Stimulated activated CD8-positive, alpha-beta memory T cell treated with anti-CD3 and anti-CD28 coated beads, Interleukin-12 subunit alpha, Interleukin-12 subunit beta, amount 100 ng/mL, for 1 hour (primary cell): Measurements from ENCODE around the gene NTRK2.

Source experiments
- DNase-seq: peaks from one replicate; pipeline ENCODE4 v3.0.0-alpha.2; 2020; ENCODE audit warnings: low read depth

NTRK2 gene

DNA sequence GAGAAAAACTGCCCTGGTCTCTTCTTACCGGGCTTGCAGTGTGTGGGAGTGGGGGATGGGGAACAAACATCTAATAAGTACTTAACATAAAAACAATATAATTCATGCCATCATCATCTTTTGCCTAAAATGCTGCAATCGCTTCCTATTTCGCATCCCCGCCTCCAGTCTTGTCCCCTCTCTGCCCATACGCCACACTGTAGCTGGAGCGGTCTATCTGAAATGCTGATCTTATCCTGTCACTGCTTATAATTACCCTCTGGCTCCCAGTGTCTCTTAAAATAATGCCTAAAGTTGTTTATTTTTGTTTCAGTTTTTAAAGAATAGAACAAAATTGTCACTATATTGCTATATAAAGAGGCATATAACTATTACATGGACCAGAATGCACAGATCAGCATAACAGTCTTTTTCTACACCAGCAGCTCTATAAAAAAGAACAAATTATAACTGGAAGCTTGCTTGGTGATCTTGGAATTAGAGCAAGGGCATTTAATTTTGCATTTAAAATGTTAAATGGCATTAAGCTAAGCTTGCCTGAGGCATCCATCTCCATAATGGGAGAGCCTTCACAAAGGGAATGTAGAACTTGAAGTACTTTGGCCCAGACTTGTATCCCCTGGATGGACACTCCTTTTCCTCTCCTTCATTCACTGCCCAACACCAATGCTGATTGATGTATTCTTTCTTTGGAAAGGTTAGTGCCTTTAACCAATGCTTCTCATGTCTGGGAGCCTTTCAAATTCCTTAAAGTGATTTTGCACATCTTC is 12.2 kb downstream of the NTRK2 start:
- no peak for DNase-seq

DNA sequence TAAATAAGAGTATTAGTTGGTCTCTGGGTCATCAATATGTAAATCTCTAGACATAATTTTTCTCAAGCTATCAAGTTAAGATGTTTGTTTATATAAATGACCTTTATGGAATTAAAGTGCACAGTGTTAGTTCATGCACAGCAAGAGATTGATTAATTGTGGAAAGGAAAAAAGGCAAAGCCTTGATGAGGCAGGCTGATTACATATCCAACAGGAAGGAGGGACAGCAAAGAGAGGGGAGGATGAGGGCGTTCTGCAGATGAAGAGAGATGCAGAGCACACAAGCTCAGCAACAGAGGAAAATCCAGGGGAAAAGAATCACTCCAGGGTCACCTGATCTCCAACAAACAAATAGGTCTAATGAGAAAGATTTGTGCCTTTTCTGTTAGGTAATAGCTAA is 16.5 kb downstream of the NTRK2 start:
- DNase-seq = no peak

DNA sequence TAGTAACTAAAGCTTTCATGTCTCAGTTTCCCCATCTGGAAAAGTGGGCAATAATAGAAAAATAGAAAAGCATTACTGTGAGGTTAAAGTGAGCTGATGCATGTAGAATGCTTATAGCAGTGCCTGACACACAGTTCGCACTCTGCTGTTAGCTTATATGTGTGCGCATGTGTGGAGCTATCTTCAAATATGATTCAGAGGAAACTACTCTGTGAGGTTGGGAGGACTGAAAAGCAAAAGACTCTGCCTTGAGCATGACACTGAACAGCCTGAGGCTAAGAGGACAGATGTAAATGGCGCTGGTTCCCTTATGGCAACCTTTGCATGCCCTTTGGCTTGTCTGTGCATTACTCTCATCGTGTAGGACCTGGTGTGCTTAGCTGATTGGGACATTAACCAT is 19.4 kb downstream of the NTRK2 start:
- no peak for DNase-seq

DNA sequence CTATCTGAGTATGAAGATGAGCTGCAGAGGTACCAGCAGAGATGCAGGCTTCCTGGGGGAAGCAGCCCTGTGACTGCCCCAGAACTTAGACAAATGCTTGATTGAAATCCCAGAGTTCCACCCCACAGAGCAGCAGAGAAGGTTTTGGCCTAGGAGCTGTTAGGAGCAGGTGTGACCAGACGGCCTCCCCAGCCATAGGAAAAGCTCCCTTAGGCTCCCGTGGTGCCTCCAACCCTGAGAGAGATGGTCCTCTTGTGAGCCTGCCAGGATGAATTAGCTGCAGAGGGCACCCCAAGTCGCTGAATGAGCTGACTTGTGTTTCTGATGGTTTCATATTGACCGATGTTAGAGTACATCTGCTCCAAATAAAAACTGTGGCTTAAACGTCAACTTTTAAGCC is 22.1 kb downstream of the NTRK2 start:
- DNase-seq = no peak

DNA sequence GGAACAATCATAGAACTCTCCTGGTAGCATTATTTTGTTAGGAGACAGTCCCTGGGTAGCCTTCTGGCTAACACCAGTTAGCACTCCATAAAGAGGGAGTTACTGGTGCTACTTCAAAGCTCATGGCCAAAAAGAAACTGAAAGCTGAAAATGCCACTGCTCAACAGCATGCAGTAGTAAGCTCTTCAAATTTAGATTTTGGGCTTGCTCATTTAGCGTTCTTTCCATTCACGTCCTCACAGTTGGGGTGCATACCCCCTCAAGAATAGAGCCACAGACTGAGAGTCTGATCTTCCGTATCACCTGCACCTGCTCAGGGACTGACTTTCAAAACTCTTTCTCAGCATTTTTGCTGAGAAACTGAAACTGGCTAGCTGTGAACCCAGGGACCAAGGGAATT is 24.7 kb downstream of the NTRK2 start:
- DNase-seq = no peak

DNA sequence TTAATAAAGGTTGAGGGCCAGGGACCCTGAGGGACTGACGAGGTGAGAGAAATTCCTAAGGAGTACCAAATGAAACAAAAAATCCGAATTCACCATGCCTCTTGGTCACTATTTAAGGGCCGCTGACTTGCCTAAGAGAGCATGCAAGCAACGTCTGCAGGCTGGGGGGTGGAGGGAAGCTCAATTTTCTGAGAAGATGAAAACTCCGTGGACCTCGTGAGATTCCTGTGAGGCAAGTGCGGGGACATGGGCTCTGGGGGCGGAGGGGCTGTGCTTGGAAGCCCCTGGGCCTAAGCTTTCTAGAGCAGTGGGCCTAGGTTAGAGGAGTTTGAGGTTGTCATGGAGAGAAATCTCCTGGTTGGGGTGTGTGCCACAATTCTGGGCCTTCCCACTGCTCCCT is 27.5 kb downstream of the NTRK2 start:
- DNase-seq = no peak

DNA sequence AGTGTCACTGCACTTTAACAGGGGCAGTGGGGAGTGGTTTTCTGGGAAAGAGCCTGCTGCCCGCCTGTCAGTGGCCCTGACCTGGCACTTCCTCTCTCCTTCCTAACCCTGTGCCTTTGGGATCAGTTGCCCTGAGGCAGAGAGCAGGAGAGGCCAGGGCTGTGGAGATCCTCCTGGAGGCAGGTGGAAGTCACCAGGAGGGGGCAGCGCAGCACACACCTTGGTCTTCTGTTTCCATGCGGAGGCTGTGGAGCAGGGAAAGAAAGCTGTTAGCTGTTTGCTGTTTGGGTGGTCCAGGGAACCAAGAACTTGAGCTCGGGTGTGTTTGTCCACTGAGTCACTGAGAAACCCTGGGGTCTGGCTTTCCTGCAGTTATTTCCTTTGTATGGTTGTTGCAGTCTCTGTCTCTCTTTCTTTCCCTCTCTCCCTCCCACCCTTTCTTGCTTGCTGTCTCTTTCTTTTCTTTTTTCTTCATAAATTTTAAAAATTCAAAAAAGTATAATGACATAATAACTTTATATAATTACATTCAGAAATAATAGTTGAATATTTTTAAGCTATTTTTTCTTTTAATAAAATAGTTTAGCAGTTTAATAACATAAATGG is 28.1 kb downstream of the NTRK2 start:
- peak; percentile 9 for DNase-seq

DNA sequence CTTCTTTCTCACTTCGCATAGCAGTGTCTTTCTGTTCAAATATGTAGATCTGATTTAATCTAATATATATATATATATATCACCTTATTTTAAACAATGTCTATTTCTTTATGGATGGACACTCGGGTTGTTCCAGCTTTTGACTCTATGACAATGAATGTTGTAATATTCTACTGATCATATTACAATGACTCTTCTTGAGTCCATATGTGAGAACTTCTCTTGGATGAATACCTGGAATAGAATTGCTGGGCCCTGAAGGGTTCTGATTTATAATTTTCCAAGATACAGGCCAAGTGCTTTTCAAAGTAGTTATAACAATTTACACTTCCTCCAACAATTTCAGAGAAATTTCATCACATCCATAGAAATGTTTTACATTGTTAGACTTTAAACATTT is 28.8 kb downstream of the NTRK2 start:
- DNase-seq = no peak

DNA sequence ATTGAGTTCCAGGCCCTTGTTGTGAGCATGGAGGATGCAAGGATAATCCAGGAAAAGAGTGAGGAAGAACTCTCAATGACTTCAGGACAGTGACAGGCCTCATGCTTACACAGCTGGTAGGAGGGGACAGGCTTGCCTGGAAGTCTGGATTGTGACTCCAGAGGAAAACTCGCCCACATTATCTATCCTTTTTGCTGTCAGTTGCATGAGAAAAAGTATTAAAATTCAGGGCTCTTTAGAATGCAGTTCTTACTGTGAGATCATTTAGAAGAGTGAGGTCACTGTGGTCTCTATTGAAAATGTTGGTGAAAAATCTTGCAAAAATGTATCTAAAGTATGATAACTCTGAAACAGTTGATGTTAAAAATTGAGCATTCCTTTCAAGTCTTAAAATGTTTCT is 30.5 kb downstream of the NTRK2 start:
- no peak for DNase-seq

DNA sequence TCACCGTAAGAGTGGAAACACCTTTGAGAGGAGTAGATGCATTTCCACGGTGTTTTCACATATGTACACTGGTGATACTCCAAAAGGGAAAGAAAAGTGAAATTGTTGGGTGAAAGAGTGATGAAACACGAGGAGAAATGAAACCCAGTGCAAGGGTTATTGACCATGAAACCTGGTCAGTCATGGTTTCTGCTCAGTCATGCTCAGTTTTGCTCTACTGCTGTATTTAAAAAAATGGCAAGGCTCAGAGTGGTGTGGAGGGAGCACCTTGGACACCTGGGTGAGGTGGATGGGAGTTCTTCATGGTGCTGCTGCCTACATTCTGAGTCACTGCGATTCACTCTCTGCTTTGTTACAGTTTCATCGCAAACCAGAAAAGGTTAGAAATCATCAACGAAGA is 32.3 kb downstream of the NTRK2 start:
- no peak for DNase-seq

DNA sequence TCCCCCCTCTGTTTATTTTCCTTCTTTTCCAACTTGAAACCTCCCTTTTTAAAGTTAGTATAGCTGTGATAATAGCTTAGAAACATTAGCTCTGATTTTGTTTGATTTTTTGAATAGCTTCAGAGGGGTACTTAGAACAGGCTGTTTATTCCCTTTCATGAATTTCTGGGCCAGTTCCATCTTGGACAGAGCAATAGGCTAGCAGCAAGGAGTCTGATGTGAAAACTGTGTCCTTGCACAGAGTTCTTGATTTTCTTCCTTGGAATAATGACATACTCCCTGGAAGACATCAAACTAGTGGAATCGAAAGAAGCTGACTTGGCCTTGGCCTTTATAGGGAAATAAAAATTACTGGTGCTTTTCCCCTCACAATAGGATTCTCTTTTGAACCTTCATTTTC is 32.9 kb downstream of the NTRK2 start:
- no peak for DNase-seq

DNA sequence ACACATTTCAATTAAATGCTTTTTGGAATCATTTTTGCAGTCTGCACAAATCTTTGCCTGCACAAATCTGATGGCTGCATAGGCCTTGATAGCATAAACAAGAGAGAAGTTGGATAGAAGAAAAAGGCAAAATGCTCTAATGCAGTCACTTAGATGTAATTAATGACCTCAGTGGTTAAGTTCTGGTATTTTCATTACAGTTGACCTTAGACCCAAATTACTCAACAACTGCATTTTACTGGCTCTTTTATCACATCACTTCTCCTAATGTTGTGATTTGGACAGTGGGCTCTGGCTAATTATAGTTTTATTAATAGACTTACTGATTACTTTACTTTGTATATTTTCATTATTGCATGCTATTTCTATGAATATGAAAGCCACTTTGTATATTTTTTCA is 34.3 kb downstream of the NTRK2 start:
- no peak for DNase-seq

DNA sequence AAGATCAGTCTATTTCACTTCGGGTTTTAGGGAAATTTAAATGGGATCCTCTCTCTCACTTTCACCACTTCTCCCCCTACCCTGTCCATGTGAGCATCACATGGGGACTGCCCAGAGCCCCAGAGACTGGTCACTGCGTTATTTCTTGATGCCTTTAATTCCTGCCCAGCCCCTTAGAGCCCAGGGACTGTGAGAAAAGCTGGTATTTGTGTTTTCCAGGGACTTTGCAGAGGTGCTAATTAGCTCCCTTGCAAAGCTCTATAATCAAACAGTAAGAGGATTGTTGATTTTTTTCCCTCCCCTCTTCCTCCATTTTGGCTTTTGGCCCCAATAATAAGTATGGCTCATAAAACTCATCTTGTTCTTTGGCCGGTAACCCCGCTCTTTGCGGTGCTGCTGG is 35.6 kb downstream of the NTRK2 start:
- no peak for DNase-seq

DNA sequence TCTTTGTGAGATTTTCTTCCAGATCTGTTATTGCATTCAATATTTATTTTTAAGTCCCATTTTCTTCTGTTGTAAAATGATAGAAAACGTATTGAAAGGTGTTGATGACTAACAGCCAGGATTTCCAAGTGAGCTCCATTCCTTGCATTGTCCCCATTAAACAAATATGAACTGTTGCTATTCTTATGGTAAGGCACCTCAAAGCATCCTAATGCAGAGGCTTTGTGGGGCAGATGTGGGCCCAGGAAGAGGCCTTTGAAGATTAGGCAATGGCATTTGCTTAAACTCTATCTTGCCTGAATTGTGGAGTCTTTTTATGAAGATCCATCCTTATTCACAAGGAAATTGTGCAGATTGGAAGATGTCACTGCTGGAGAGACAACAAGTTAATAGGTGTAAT is 38.9 kb downstream of the NTRK2 start:
- no peak for DNase-seq

DNA sequence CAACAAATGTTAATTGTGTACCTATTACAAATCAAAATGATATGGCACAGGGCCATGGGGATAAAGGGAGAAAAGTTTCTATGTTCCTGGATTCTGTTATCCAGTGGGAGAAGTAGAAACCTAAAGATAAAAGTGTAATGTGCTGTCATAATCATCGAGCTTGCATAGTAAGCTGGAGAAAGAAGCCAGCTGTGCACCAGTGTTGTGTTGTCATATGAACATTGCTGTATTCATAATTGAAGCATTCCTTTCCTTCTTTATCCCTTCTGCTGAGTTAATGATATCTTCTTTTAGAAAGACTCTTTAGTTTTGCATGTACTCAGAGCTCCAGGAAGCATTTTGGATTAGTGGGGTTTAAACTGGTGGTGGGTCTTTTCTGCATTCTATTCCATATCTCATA is 39.5 kb downstream of the NTRK2 start:
- DNase-seq = no peak

DNA sequence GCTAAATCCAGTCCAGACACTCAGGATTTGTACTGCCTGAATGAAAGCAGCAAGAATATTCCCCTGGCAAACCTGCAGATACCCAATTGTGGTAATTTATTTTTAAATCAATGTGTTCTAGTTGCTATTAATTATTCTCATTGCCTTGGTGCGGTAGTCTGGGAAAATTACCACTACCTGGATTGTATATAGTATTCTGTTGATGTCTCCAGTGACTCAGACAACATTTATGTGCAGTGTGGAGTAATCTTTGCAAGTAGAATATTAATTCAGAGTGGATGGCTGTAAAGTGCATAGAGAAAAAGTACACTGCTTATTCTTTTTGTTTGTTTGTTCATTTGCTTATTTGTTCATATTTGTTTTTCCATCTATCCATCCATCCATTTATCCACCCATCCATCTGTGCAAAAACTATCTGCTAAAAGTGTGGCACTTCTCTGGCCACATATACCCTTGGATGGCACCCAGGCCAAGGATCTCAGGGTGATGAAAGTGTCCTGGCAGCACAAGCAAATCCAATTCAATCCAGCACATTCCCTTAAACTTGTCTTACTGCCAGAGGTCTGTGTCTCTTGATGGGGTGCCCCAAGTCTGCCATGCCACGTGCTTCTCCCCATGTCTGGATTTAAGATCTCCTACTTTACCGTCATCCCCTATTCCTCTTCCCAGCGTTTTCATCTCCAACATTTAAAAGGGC is 41.3 kb downstream of the NTRK2 start:
- DNase-seq = no peak

DNA sequence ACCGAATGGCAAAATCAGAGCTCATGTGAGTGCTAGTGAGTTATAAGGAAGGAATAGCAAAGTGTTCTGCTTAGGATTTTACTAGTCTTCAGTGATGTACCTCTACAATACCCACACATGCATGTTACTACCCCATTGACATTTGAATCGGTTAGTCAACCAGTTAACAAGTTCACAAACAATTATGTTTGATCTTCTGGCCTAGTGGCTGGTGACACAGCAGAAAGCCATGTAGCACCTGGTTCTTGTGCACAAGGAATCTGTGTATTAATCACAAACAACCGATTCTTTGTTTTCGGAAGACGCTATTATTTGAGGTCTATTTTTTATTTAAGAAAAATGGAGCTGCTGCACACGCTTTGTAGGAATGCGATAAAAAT is 41.9 kb downstream of the NTRK2 start:
- no peak for DNase-seq

DNA sequence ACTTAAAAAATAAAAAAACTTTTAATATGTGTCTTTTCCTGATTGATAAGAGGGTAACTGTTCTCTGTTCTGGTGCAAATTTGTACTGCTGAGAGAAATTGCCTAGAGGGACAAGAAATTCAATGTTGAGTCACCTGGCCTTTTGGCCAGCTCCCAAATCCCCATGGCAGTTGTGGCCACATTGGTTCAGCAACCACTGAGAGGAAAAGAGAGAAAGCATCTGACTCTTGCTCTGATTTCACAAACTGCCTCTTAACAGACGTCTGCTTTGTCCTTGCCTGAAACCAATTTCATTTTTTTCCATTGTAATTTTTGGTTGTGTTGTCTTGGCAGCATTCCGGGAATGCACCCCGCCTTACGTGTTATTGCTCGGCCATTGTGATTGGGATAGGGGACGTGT is 42.4 kb downstream of the NTRK2 start:
- DNase-seq = no peak

DNA sequence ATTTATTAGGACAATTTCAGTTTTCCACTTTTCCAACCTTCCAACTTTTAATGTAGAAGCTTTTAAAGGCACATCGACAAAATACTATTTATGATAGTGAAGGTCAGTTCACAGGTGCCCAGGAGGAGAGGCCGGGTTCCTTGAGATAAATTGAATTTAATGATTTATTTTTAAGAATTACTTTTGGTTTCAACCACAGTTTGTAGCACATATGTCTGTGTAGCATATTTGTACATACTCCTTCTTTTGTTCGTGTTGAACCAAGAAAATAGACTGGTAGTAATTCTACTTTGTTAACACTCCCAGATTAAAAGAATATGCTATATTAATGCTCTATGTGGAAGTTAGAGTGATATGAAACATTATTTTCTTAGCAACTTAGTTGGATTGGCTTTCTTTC is 46.7 kb downstream of the NTRK2 start:
- no peak for DNase-seq

DNA sequence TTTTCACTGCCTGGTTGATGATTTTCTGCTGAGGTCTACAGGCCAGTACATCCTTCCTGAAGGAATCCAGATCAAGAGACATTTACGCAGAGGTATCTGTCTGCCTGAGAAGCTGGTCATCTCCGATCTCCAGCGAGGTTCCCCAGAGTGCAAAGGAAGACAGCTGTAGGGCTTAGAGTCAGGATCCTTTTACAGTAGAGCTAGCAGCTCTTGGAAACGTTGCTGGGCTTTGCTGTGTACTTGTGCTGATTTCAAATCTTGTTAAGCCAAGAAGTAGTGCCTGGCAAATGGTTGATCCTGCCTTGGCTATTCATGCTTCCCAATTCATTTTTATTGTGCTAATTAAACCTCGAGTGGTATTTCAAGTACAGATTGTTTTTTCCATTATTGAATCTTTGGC is 48.9 kb downstream of the NTRK2 start:
- no peak for DNase-seq

DNA sequence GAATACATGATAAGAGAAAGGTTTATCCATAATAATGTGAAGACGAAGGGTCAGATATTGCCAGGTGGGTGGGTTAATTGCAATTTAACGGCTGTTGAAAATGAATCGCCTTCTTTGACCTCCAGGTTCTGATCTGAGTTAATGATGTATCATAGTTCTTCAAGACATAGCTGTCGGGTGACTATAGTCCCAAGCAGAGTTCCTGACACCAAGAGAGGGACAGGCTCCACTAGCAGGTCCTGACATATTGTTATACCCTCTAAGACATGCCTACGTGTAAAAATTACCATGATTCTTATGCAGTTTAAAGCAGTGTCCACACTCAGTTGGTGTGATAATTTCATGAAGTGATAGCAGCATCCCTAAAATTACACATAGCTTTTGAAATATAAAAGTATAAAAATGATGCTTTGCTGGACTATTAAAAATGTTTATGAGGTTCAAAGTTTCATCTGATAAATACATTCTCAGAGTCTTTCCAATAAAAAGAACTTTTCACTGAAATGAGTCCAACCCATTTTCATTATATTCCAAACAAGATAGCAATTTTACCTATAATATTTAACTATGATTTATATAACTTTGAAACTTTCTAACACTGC is 53.0 kb downstream of the NTRK2 start:
- no peak for DNase-seq

DNA sequence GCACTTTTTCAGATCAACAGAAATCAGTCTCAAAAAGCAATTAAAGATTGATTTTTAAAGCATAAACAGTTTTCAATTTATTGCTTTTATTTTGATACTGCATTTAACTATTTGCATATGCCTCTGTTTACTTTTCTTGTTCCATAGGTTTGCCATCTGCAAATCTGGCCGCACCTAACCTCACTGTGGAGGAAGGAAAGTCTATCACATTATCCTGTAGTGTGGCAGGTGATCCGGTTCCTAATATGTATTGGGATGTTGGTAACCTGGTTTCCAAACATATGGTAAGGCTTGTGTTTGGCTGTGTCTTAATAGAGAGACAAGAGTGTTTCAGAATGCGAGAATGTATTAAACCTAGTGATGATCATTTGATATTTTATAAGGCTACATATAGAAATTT is 53.9 kb downstream of the NTRK2 start:
- DNase-seq = no peak

DNA sequence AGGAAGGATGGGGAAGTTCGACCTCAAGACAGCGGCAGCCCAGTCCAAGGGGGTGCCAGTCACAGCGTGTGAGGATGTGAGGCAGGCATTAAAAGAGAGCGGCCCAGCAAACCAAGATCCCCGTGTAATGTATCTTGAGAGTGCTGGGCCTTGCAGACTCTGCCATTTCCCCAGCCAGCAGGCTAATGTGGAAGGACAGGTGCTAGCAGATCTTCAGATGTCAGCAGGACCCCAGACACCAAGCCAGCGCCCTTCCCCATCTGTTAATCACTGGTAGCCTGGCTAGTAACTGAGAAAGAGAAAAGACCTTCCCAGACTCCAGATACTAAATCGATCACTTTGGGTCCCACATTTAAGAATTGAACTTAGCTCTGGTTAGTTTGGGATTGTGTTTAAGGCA is 62.2 kb downstream of the NTRK2 start:
- DNase-seq = no peak
